ENCODE measurements around the gene TSPAN18. TPM values are rescaled to one million over a fixed set of nuclear protein-coding genes. Genes with fewer than 3 reads are reported as not detected.

TSPAN18 gene
- total RNA-seq, 2 experiments from 2014 or later: 38.7 to 42.3 TPM

DNA sequence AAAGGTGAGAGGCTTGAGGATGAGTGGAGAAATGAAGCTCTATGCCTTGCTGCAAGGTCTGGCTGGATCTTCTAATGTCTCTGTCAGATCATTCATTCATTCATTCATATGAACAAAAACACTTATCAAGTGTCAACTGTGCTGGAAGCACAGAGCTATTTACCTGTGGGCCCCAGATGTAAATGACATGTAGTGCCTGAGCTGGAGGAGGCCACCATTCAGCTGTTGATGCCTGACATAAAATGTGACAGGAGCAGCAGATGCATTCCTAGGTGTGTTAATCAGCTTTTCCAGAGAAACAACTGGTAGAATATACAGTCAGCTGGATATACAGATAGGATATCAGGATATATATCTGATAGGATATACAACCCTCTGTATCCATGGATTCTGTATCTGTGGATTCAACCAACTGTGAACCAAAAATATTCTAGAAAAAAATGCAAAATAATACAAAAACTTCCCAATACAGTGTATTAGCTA is 44.5 kb downstream of the TSPAN18 start:
- no peaks in the 10 kb centered on the region for H3K9me3 Mint-ChIP-seq
- H3K27ac Mint-ChIP-seq: no peak overlapping the region
- CTCF ChIA-PET: no interaction called here
- no peak overlapping the region for H3K4me3 Mint-ChIP-seq
- POLR2A ChIA-PET: no interaction called here
- H3K27me3 Mint-ChIP-seq: peaks cover 2% of the 10 kb centered on the region
- peaks cover 15% of the 10 kb centered on the region for H3K36me3 Mint-ChIP-seq (ENCODE audit: low read depth)
- no peak for DNase-seq
- H3K4me1 Mint-ChIP-seq: no peaks in the 10 kb centered on the region

DNA sequence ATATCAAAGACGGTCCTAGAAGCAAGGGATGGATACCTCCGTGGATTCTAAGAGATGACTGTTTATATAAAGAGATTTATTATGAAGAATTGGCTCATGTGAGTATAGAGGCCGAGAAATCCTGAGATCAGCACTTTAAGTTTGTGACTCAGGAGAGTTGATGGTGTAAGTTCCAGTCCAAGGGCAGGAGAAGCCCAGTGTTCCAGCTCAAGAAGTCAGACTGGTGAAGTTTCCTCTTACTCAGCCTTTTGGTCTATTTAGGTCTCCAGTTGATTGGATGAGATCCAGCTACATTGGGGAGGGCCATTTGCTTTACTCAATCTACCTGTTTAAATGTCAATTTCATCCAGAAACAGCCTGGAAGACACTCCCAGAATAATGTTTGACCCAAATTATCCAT is 45.1 kb downstream of the TSPAN18 start:
- Mint-ChIP-seq H3K9me3 (no peaks in the 10 kb centered on the region), H3K27ac (no peak overlapping the region), H3K4me3 (no peak overlapping the region), H3K4me1 (no peaks in the 10 kb centered on the region), H3K27me3 (peaks cover 2% of the 10 kb centered on the region), H3K36me3 (ENCODE audit: low read depth) (peaks cover 12% of the 10 kb centered on the region)
- ChIA-PET CTCF (no interaction called here), POLR2A (no interaction called here)
- no peak for DNase-seq

DNA sequence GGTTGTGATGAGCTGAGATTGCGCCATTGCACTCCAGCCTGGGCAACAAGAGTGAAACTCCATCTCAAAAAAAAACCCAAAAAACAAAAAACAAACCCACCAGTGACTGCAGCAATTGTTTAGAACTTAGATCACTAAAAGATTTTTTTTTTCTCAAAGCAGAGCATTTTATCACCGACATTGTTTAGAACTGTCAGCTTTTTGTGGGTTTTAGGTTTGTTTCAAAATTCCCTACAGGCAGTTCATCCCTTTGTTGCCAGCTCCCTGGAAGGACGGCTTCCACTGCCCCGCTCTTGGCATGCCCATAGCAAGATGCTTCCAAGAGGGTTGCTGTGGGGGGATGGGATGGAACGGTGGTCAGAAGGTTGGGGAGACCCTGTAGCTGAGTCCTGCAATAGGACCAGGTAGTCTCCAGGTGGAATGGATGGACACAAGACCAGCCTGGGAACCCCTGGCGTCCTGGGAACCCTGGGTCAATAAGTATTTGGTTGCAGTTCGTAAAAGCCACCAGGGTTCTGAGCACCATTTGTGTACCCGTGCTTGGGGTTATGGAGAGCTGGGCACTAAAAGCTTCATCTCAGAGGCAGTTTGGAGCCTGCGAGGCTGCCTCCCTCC is 46.7 kb downstream of the TSPAN18 start:
- POLR2A ChIA-PET: no interaction called here
- CTCF ChIA-PET: interaction anchor here (1.0 to 3.6 kb wide), 6 partner anchors 20 to 213 kb away, joined by 4 to 25 read pairs (median 5); no protein-coding TSS in a partner anchor
- Mint-ChIP-seq H3K4me1 (no peaks in the 10 kb centered on the region), H3K27ac (no peak overlapping the region), H3K27me3 (peaks cover 2% of the 10 kb centered on the region), H3K36me3 (ENCODE audit: low read depth) (peaks cover 5% of the 10 kb centered on the region), H3K4me3 (no peak overlapping the region), H3K9me3 (no peaks in the 10 kb centered on the region)
- no peak for DNase-seq

DNA sequence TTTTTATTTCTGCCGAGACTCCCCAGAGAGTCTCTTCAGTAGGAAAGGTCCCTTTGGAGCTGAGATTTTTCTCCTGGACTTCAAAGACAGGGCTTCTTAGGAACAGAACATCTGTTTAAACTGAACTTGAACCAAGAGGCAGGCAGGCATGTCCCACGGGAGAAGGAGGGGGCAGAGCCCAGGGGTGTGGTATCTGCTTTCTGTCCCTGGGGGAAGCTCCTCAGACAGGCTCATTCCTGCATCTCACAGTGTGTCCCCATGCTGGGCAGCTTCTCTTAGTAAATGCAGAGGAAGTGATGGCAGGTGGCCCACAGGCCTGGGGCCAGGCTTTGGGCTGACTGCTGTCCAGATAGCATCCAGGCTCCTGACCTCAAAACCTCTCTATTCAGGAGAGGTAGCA is 47.3 kb downstream of the TSPAN18 start:
- H3K4me1 Mint-ChIP-seq: no peaks in the 10 kb centered on the region
- H3K9me3 Mint-ChIP-seq: no peaks in the 10 kb centered on the region
- H3K27me3 Mint-ChIP-seq: peaks cover 2% of the 10 kb centered on the region
- DNase-seq: no peak
- ChIA-PET CTCF (interaction anchor here (1.0 to 3.6 kb wide), 11 partner anchors 9 to 214 kb away, joined by 4 to 25 read pairs (median 5); no protein-coding TSS in a partner anchor), POLR2A (interaction anchor here (0.6 kb wide), 1 partner anchor 62 kb away, joined by 3 read pairs; no protein-coding TSS in a partner anchor)
- H3K27ac Mint-ChIP-seq: no peak overlapping the region
- H3K4me3 Mint-ChIP-seq: no peak overlapping the region
- peaks cover 4% of the 10 kb centered on the region for H3K36me3 Mint-ChIP-seq (ENCODE audit: low read depth)

DNA sequence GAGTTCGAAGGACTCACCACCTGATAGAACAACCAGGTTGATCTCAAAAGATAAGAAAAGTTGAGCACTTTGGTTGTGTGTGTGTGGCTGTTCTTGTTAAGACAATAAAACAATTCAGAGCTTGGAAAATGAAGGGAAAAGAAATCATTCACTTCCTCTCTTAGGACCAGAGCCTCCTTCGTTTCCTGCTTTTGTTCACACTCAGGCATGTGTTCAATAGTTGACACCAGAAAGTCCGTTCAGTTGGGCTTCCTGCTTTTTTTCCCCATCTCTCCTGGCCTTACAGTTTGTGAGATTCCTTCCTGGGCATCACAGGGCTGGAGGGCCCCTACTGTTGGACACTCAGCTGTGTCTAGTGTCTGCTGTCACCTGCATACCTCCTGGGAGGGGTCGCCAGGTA is 48.0 kb downstream of the TSPAN18 start:
- Mint-ChIP-seq H3K4me3 (no peak overlapping the region), H3K36me3 (ENCODE audit: low read depth) (no peaks in the 10 kb centered on the region), H3K27me3 (peaks cover 2% of the 10 kb centered on the region), H3K9me3 (no peaks in the 10 kb centered on the region), H3K27ac (no peak overlapping the region), H3K4me1 (no peaks in the 10 kb centered on the region)
- ChIA-PET CTCF (interaction anchor here (0.9 to 3.6 kb wide), 22 partner anchors 8 to 214 kb away, joined by 3 to 25 read pairs (median 6); partner anchors contain the start of gene CD82), POLR2A (interaction anchor here (0.6 to 0.9 kb wide), 2 partner anchors 63 to 117 kb away, joined by 3 to 4 read pairs; no protein-coding TSS in a partner anchor)
- DNase-seq: no peak

DNA sequence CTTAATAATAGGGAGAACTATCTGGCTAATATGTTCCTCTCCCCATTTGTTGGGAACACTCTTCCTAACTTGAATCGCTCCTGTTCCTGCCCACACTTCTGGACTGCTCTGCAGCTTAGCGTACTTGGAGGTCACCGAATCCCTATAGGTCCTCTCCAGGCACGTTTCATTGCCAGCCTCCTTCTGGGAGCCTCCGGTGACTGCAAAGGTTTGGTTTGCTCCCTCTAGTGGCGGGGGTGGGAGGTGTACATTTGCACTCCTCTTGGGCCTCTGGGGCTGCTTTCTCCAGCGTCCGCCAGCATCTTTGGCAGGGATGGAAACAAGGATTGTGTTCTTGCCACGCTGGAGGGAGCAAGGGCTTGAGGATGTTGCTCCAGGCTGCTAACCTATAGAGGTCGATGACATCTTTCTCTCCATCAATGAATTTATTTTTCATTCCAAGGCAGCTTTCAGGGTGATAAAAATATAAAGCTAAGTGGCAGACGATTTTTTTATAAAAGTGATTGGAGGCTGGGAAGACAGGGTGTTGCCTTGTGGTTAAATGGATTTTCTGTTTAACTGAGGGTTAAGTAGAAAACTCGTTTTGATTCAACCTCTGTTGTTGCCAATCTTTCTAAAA is 48.7 kb downstream of the TSPAN18 start:
- DNase-seq: peak; percentile 61
- Mint-ChIP-seq H3K36me3 (ENCODE audit: low read depth) (no peaks in the 10 kb centered on the region), H3K27ac (no peak overlapping the region), H3K4me3 (no peak overlapping the region), H3K4me1 (no peaks in the 10 kb centered on the region), H3K27me3 (peaks cover 2% of the 10 kb centered on the region), H3K9me3 (no peaks in the 10 kb centered on the region)
- CTCF ChIA-PET: interaction anchor here (0.8 to 3.6 kb wide), 31 partner anchors 8 to 218 kb away, joined by 3 to 25 read pairs (median 6); partner anchors contain the start of gene CD82
- POLR2A ChIA-PET: interaction anchor here (0.9 to 1.5 kb wide), 3 partner anchors 87 to 221 kb away, joined by 3 to 4 read pairs (median 4); no protein-coding TSS in a partner anchor

DNA sequence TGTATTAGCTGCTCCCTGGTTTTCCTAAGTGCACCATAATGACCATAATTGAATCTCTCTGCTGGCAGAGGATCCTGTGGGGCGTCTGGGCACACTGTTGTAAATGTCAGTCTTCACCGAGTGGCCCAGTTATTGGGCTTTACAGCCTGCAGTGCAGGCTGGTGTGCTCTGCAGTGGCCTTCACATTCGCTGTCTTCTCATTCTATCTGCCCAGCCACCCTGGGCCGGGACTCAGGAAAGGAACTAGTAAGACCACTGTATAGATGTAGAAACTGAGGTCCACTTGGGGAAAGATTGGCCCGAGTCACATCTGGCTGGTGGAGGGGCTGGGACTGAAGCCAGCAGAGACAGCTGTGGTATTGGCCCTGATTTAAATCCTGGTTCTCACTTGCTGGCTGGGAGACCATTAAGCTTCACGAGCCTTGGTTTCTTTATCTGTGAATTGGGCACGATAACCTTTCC is 49.3 kb downstream of the TSPAN18 start:
- Mint-ChIP-seq H3K9me3 (no peaks in the 10 kb centered on the region), H3K4me1 (no peaks in the 10 kb centered on the region), H3K27me3 (peaks cover 2% of the 10 kb centered on the region), H3K4me3 (no peak overlapping the region), H3K27ac (no peak overlapping the region), H3K36me3 (ENCODE audit: low read depth) (no peaks in the 10 kb centered on the region)
- POLR2A ChIA-PET: interaction anchor here (1.3 to 1.5 kb wide), 2 partner anchors 86 to 221 kb away, joined by 3 to 4 read pairs; no protein-coding TSS in a partner anchor
- no peak for DNase-seq
- CTCF ChIA-PET: interaction anchor here (0.8 to 3.6 kb wide), 25 partner anchors 9 to 219 kb away, joined by 3 to 25 read pairs (median 6); no protein-coding TSS in a partner anchor

DNA sequence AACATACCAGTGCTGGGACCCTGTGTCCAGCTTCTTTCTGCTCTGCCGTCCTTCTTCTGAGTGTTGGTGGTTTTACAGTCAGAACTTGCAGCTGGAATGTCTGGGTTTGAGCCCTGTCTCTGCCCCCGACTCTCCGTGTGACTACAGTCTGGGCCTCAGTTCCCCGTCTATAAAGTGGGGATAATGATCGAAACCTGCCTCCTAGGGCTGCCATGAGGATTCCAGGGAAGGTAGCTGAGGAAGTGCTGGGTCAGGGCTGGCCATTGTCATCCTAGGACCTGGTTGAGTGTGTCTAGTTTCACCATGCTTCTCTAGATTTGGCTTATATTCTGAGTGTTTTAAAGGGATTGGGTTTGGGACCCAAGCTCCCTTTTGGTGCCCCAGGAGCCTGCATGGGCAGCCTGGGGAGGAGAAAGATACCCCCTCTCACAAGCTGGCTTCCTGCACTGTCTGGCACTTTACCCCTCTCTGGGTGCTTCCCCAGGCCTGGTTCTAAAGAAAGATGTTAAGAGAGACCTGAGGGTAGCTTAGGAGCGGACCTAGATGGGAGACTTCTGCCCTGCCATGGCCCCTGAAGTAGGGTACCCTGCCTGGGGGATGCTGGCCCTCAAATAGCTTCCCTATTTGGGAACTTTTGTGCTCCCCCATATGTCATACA is 49.9 kb downstream of the TSPAN18 start:
- no peak for DNase-seq
- H3K27ac Mint-ChIP-seq: no peak overlapping the region

DNA sequence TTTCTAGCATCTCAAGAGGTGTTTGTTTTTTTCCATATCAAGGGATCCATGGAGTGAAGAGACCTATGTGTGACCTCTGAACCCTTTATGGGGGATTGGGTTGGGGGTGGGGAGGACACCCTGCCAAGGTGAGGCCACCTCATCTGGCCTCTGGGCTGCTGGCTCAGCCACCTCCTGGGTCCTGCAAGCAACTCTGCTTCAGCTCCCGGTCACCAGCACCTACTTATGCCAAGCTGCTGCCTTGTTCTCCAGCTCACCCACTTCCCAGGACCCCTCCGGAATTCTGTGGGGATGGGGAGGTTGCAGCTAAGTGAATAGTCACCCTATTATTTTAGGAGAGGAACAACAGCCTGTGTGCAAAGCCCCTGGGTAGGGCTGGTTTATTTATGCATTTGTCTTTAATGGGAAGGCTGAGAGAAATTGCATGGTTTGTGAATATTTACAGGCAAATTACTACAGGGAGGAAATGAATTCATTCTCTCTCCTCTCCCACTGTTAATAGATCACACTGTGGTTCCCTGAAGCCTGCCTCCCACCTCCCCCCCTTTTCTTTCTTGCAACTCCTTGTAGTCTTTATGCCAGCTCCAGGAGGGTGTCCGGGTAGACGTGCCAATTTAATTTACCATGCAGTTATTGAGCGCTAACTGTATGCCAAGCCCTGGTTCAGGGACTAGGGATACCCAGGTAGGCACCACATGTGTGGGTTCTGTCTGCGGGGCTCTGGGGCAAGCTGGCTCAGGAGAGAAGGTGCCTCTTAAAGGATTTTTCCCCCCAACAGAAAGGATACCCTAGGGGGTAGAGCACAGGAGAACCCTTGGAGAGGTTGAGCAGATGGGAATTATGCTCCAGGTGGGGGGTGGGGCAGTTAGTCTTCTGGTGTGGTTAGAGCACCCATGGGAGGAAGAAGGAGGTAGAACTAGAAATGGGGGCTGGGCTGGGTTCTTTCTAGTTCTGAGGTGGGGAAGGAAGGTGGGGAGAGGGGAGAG is 50.7 kb downstream of the TSPAN18 start:
- Mint-ChIP-seq H3K4me3 (no peak overlapping the region), H3K27me3 (peaks cover 2% of the 10 kb centered on the region), H3K4me1 (no peaks in the 10 kb centered on the region), H3K36me3 (ENCODE audit: low read depth) (no peaks in the 10 kb centered on the region), H3K9me3 (no peaks in the 10 kb centered on the region), H3K27ac (no peak overlapping the region)
- ChIA-PET CTCF (interaction anchor here (0.6 to 3.6 kb wide), 6 partner anchors 10 to 220 kb away, joined by 3 to 25 read pairs (median 14); no protein-coding TSS in a partner anchor), POLR2A (interaction anchor here (1.3 kb wide), 1 partner anchor 85 kb away, joined by 4 read pairs; no protein-coding TSS in a partner anchor)
- no peak for DNase-seq

More for the DNA sequence above, 49.9 kb downstream of the TSPAN18 start:
- H3K4me1 Mint-ChIP-seq: no peaks in the 10 kb centered on the region
- no peaks in the 10 kb centered on the region for H3K36me3 Mint-ChIP-seq (ENCODE audit: low read depth)
- ChIA-PET POLR2A (interaction anchor here (1.3 to 1.5 kb wide), 2 partner anchors 85 to 222 kb away, joined by 3 to 4 read pairs; no protein-coding TSS in a partner anchor), CTCF (interaction anchor here (0.6 to 3.6 kb wide), 13 partner anchors 10 to 219 kb away, joined by 3 to 25 read pairs (median 7); no protein-coding TSS in a partner anchor)
- peaks cover 2% of the 10 kb centered on the region for H3K27me3 Mint-ChIP-seq
- no peaks in the 10 kb centered on the region for H3K9me3 Mint-ChIP-seq
- no peak overlapping the region for H3K4me3 Mint-ChIP-seq

DNA sequence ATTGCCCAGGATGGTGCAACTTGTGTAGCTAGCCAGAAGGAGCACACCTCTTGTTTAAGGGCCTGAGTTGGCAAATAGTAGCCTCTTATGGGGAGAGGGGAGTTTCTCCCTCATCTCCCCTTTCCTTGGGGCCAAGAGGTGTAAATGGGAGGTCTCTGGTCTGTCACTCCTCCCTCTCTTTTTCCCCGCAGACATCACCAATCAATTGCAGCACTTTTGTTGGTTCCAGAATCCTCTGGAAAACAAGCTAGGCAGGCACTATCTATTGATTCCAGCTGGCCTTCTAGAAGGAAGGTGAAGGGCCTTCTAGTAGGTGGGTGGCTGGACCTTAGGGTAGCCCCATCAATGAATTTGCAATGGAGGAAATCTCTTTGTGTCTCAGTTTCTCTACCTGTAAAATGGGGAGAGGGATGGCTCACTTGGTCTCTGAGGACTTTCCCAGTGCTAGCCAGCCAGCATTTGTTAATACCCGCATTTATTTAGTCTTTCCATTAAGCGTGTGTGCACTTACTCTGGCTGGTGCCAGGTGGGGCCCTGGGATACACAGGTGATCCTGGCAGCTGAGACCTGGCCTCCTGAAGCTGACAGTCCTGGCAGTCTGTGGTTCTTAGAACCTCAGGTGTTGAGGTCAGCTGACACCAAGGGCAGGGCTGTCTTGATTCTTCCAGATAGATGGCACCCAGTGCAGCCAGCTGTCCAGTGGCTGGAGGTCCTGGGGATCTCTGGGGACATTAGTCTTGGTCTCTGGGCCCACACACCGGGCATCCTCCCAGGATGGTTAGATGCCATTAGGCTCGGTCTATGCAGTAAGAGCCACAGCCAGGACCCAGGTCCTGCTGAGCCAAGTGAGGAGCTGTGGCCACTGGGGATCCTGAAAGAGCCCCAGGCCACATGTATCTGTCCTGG is 51.7 kb downstream of the TSPAN18 start:
- Mint-ChIP-seq H3K9me3 (no peaks in the 10 kb centered on the region), H3K27ac (no peak overlapping the region), H3K4me3 (no peak overlapping the region), H3K4me1 (no peaks in the 10 kb centered on the region), H3K27me3 (peaks cover 2% of the 10 kb centered on the region), H3K36me3 (ENCODE audit: low read depth) (no peaks in the 10 kb centered on the region)
- CTCF ChIA-PET: interaction anchor here (1.2 kb wide), 1 partner anchor 14 kb away, joined by 3 read pairs; no protein-coding TSS in a partner anchor
- POLR2A ChIA-PET: no interaction called here
- no peak for DNase-seq

Data from activated CD4-positive, alpha-beta memory T cell treated with anti-CD3 and anti-CD28 coated beads, Interleukin-2, amount 10 ng/mL, durations not matched to agents 7 days and 5 days (primary cell).